Fibroblast of skin of right quadriceps (primary cell): ENCODE measurements around the gene NCOA1.

Source experiments
- DNase-seq: peaks from one replicate; pipeline ENCODE4 v3.0.0-alpha.2; 2013

NCOA1 gene

GRCh38 chr2:24806661-24807036 lies 315.6 kb downstream of the NCOA1 start:
- no peak for DNase-seq

DNA sequence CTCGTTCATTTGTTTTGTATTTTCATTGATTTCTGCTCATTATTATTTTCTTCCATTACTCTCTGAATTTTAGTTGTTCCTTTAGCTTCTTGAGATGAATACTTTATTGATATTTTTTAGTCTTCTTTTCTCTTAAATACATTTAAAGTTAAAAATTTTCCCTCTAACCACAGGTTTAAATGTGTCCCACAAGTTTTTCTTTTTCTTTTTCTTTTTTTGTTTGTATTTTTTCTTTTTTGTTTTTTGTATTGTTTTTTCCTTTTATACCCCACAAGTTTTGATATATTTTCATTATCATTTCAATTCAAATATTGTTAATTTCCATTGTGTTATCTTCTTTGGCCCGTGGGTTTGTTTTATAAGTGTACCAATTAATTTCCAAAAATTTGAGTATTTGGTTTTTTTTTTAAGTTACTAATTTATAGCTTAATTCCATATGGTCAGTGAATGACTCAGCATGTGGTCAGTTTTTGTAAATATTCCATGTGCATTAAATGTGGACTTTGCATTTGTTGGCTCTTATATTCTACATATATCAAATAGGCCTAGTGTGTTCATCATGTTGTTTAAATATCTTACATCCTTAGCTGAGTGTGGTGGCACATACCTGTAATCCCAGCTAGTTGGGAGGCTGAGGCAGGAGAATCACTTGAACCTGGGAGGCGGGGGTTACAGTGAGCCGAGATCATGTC lies 318.4 kb downstream of the NCOA1 start:
- no peak for DNase-seq

DNA sequence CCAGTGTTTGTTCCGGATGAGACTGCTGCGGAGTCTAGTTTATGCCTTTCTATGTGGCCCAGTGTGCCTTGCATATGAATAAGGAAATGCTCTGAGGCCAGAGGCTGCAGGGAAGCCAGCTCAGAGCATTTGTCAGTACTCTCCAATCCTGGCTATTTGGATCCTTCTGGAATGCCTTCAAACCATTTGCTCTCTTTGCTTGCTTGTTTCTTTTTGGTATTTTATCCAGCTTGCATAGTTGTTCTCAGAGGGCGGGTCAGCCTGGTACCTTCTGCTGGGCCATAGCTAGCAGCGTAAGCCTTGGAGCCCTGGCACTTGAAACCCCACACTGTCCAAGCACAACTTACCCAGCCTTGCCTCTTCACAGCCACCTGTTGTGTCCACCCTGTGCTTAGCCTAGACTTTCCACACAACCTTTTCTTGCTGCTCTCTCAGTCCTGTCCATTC lies 322.7 kb downstream of the NCOA1 start:
- DNase-seq, result no peak

GRCh38 chr2:24814516-24814915 lies 323.5 kb downstream of the NCOA1 start:
- DNase-seq, result no peak

- DNase-seq, result no peak
These were observed 324.1 kb downstream of the NCOA1 start for GRCh38 chr2:24815171-24815570.

DNA sequence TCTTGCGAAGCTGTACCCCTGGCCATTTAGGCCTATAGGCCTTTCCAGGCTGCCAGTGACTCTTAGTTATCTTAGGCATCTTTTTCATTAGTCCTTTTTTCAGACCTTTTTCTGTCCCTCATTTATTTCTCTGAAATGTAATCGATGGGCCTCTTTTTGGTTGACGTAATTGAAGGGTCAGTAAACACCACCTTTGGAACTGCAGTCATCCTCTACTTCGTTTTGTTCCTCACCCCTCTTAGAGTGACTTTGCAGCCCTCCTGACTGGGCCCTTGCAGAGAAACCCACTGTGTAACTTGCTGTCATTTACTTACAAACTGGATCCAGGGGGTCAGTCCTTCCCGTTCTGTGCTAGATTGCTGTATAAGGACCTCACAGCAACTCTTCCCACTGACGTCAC lies 325.4 kb downstream of the NCOA1 start:
- DNase-seq, result no peak

DNA sequence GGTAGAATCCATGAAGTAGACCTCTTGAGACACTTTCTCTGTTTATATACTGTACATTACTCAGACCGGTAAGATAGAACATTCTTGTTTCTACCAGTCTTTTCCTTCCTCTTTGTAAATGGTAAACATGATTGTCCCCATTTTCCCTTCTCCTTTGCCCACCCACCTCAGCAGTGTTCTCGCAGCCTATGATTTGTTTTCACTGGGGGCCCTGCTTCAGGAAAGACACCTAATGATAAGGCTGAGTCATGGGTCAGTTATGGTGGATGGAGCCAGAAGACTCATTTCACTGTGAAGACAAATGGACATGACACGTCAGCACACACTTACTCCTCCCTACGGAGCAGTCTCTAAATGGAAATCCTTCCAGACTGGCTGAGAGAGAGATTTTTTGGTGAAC lies 325.8 kb downstream of the NCOA1 start:
- DNase-seq, result peak; percentile 78

DNA sequence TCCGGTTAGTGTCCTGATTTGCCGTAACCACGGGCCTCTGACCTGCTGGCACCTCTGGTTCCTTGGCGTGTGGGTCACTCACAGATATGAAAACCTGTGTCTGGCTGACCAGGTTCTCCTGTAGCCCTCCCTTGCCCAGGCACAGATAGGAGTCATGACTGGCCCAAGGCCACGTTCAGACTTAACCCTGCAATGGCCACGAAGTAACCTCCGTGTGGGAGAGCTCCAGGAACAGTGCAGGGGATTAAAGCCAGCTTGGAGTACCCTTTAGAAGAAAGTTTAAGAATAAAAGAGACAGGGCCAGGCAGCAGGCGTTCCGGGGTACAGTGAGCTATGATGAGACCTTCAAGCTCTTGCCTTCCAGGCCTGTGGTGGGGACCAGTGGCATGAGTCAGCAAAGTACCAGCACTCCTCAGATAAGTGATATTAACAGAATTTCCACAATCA lies 327.7 kb downstream of the NCOA1 start:
- no peak for DNase-seq

DNA sequence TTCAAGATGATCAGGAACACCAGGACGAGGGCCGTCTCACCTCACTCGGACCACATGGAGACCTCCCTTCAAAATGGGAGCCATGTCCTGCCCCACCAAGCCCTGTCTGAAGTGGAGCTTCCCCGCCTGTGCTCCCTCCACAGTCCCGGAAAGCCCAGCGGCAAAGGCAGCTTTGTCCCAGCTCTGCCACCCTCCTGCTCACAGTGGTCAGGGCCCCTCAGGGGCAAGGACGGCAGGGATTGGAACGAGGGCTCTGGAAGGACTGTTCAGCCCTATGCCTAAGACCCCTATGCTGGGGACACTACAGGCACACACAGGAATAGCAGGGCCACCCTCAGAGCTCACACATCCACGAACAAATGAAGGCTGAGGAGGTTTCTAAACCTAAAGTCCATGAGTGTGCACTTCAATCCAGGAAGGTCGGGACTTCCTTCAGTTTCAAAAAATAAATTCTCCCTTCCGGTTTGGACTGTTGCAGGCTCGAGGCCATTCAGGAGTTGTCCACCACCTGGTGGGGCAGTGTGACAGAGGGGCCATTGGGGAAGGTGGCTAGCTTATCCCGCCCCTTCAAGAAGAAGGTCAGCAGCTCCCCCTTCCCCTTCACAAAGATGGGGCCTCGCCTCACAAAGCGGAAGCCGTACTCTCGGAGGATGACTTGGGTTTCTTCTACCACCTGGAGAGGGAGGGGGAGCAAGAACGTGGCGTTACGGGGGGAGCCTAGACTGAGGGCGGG lies 328.6 kb downstream of the NCOA1 start:
- DNase-seq, result no peak

- no peak for DNase-seq
These were observed 329.1 kb downstream of the NCOA1 start for GRCh38 chr2:24820175-24820513.
